Endothelial cell of umbilical vein (primary cell): ENCODE results near the gene OR2D2.

Source experiments
- CTCF ChIP-seq, 2 donors: IDR thresholded peaks; 1 replicate in 1 of 2; 2 replicates in 1 of 2; pipeline ENCODE4 v1.5.1; 2011; ENCODE audit warnings: low read length in 2 of 2, mild to moderate bottlenecking in 2 of 2, moderate library complexity in 2 of 2, control low read depth in 1 of 2, inconsistent platforms in 1 of 2, low read depth in 1 of 2; ENCODE audit not compliant: insufficient read depth in 1 of 2; ENCODE audit errors: extremely low read depth in 1 of 2
- EZH2 ChIP-seq: IDR thresholded peaks from 2 replicates; pipeline ENCODE4 v1.6.1; 2012; ENCODE audit warnings: borderline replicate concordance, low read depth, mild to moderate bottlenecking, moderate library complexity, low read length, inconsistent platforms; ENCODE audit not compliant: severe bottlenecking
- GATA2 ChIP-seq: IDR thresholded peaks from 2 replicates; pipeline ENCODE4 v1.7.0; 2011; ENCODE audit warnings: low read depth, mild to moderate bottlenecking, moderate library complexity, mixed read lengths, low read length; ENCODE audit not compliant: insufficient read length, insufficient read depth
- JUN ChIP-seq: IDR thresholded peaks from 2 replicates; pipeline ENCODE4 v1.6.1; 2011; ENCODE audit warnings: borderline replicate concordance, low read depth; ENCODE audit not compliant: insufficient read length, insufficient read depth
- MAX ChIP-seq: IDR thresholded peaks from 2 replicates; pipeline ENCODE4 v1.6.1; 2011; ENCODE audit not compliant: insufficient read depth, insufficient read length
- MYC ChIP-seq: IDR thresholded peaks from one replicate; pipeline ENCODE4 v1.6.1; 2011; ENCODE audit warnings: mild to moderate bottlenecking, low read depth, low read length
- POLR2A ChIP-seq: IDR thresholded peaks from 2 replicates; pipeline ENCODE4 v1.6.1; 2012; ENCODE audit warnings: low read depth, mild to moderate bottlenecking, control low read depth, low read length

GRCh38 chr11:6888830-6889229 is 3.5 kb downstream of the OR2D2 start:
- TF ChIP-seq CTCF (IDR thresholded peaks at IDR 0.05; ENCODE audit: extremely low read depth in 1 of 2, insufficient read depth in 1 of 2, low read depth in 1 of 2, low read length in 2 of 2), result no peak
- no peak for TF ChIP-seq POLR2A
- no peak for TF ChIP-seq MYC
- TF ChIP-seq MAX, result no peak
- TF ChIP-seq JUN, result no peak
- no peak for TF ChIP-seq EZH2
- TF ChIP-seq GATA2, result no peak
